HUDEP-2 (cell line): ENCODE measurements around the gene CAMTA1.

Experiments used
- DNase-seq, 76 experiments: peaks; one replicate each; lab custom pipeline; 2025; ENCODE audit not compliant: unreplicated experiment in 76 of 76; lab: John Stamatoyannopoulos, UW

The CAMTA1 gene

DNA sequence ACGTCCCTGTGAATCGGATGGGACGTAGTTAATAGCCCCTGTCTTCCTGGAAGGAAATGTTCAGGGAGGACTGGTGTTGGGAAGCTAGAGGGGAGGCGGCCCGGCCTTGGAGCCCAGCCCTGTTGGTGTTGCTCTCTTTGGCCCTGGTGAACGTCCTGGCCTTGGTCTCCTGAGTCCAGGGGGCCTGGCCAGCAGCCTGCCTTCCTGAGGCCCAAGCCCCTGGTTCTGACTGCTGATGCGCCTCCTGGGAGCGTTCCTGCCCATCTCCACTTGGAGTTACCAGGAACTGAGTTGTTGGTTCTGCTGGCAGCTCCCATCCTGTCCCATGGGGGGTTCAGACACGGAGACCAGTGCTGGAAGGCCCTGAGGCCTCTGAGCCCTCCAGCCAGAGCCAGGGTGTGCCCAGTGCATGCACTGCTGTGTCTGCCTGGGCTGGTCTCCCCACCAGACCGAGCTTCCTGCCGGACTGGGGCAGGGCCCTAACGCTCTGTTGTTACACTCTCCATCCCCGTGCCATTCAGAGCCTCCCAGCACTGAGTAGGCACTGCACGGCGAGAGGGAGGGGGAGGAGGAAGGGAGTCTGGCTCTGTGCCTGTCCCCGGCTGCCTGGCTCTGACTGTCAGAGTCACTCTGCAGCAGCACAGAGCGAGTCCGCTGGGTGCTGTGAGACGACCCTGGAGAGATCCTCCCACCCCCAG, 603.4 kb downstream of the CAMTA1 start:
- no peak for DNase-seq

DNA sequence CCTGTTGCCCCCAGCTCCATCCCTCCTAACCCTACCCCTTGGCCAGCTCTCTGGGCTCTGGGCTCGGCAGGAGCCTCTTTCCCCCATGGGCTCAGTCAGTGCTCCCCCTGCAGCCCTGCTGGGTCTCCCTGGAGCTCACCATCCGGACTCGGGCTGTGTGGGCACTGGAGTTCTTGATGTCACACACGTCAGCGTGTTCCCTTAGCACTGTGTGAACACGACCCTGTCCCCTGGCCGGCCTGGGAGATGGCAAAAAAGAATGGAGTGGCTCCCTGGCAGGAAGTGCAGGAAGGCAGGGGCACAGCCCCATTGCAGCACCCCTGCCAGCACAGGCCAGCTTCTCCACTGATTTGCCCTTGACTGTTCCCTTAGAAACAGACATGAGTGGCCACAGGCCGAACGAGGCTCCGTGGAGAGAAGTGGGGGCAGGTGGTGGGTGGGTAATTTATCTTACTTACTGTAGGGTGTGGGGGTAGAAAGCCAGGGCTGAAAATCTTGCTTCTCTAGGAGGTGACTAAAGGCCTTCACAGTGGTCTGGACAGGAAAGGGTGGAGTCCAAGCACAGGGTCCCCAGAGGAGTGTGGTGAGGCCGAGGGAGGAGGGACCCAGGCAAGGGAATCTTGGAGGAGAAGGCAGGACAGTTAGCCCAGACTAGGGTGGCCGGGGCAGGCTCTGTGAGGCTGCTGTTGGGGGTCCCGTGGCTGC, 604.1 kb downstream of the CAMTA1 start:
- no peak for DNase-seq

DNA sequence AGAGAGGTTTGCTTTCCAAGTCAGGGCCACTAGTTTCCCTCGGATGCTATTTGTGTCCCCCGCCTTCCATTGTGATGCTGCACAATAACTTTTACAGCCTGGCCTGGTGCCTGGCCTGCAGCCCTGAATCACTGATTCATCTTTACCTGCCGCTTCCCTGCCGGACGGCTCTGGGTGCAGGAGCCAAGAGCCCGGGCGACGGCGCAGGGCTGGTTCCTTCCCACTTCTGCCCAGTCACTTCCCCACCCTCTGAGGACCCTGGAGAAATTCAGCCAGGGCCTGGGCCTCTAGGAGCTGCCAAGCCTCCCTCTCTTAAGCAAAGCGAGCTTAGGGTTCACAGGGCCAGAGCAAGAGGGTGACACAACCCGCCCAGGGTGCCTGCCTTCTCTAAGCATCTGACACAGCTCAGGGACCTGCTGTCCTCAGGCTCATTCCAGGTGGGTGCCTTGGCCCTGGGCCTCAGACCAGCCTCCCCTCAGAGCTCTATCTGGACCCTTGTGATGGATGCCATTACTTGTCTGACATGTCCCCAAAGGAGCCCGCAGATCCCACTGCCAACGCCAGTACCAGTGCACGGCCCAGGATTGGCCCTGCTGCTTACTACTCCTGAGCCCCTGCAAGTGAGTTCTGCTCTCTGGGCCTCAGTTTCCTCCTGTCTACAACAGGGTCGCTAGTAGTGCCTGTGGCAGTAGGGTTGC, 604.8 kb downstream of the CAMTA1 start:
- DNase-seq: no peak

DNA sequence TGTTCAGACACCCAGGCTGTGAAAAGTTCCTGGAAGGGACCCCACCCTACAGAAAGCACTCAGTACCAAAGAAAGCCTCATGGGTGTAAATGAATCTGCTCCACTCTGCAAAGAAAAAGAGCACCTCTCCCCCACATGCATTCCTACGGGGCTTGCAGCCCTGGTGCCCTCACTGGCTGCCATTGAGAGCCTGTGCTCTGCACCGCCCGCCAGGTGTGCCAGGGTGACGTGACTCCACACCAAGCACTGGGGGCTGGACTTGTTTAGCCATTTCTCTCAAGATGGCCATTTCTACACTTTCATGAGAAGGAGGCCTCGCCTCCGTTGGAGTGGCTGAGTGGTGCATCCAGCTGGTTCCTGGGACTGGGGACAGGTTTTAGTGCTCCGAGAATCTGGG, 605.3 kb downstream of the CAMTA1 start:
- no peak for DNase-seq

DNA sequence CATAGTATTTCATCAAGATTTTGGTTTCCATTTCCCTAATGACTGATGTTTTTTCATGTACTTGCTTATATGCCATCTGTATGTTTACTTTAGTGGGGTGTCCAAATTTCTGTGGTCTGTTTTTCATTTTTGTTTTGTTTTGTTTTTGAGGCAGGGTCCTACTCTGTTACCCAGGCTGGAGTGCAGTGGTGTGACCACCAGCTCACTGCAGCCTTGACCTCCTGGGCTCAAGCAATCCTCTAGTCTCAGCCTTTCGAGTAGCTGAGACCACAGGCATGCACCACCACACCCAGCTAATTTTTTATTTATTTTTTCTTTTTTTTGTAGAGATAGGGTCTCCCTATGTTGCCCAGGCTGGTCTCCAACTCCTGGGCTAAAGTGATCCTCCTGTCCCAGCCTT, 607.9 kb downstream of the CAMTA1 start:
- no peak for DNase-seq

DNA sequence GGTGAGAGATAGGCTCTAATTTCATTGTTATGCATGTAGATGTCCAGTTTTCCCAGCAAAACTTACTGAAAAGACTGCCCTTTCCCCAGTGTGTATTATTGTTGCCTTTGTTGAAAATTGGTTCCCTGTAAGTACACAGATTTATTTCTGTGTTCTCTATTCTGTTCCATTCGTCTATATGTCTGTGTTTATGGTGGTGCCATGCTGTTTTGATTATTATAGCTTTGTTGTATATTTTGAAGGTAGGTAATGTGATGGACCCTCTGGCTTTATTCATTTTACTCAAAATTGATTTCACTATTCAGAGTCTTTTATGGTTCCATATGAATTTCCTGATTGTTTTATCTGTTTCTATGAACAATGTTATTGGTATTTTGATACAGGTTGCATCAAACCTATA, 610.0 kb downstream of the CAMTA1 start:
- DNase-seq: no peak

DNA sequence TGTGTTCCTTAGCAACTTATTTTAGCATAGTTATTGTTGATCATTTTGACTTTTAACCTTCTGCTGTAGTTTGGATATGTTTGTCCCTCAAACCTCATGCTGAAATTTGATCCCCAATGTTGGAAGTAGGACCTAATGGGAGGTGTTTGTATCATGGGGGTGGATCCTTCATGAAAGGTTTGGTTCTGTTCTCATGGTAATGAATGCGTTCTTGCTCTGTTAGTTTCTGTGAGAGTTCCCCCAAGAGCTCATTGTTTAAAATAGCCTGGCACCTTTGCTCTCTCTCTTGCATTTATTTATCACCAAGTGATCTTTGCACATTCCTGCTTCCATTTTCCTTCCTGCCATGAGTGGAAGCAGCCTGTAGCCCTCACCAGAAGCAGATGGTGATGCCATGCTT, 613.7 kb downstream of the CAMTA1 start:
- no peak for DNase-seq

DNA sequence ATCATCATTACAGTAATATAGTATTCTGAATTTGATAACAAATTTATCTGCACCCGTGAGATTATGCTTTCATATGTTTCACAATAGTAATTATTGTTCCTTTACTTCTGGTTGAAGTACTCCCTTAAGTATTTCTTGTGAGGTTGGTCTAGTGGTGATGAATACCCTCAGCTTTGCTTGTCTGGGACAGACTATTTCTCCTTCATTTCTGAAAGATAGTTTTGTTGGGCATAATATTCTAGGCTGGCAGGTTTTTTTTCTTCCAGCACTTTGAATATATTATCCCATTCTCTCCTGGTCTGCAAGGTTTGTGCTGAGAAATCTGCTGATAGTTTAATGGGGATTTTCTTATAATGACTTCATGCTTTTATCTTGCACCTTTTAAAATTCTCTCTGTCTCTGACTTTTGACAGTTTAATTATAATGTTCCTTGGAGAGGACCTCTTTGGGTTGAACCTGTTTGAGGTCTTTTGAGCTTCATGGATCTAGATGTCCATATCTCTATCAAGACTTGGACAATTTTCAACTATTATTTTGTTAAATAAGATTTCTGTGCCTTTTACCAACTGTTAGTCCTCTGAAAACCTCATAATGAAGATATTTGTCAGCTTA, 614.4 kb downstream of the CAMTA1 start:
- no peak for DNase-seq

DNA sequence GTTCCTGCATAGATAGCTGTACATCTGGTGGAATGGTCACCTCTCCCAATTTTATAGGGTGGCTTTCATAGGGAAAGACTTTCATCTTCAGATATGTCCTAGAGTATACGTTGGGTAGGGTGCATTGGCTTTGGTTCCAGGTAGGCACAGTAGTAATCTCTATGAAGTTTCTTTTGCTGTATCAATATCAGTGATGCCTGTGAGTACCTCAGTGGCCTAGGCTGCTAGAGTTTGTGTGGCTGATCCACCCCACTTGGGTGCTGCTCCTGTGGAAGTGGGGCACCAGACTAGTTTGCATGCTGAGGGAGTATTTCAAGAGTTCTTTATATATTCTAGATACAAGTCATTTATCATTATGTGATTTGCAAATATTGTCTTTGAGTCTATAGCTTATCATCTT, 615.3 kb downstream of the CAMTA1 start:
- no peak for DNase-seq

DNA sequence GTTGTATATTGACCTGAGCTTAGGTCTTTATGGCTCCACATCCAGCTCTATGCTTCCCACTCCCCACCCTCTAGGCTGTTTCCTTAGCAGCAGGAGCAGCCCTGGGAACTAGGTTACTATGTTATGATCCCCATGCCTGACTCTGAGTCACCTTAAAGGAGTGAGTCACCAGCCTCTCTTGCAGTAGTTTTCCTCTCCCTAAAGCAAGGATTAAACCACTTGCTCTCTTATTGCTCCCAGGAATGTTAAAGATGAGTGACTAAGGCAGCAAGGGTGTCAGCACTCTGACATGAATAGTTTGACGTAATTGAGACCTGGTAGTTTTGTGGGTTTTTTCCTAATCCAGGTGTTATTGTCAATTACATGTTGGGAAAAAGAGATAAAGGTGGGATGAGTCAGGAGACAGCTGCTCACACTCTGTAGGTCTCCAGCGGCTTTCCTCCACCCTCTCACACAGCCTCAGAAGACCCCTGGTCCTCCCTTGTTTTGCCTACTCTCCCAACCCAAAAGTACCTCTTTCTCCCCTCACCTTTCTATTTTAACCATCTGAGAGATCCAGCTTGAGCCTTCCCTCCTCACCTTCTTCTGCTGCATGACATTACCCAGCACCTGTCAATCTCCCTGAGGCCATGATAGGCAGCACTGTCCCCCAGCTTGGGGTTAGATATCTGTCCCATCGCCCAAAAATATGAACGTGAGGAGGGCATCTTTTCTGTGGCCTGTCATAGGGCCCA, 616.7 kb downstream of the CAMTA1 start:
- no peak for DNase-seq

DNA sequence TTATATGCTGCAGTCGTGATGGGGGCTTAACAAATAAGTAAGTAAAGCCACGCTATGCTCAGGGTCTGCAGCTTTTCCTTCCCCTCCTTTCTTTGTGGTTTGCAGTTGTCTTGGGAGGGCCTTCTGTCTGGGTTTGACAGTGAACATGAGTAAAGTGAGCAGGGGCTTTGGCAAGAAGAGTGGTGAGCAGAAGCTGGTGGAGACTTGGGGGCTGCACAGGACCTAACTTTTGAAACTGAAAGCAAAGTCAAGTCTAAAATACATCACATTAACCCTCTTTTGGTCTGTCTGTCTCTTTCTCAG, 617.2 kb downstream of the CAMTA1 start:
- no peak for DNase-seq

DNA sequence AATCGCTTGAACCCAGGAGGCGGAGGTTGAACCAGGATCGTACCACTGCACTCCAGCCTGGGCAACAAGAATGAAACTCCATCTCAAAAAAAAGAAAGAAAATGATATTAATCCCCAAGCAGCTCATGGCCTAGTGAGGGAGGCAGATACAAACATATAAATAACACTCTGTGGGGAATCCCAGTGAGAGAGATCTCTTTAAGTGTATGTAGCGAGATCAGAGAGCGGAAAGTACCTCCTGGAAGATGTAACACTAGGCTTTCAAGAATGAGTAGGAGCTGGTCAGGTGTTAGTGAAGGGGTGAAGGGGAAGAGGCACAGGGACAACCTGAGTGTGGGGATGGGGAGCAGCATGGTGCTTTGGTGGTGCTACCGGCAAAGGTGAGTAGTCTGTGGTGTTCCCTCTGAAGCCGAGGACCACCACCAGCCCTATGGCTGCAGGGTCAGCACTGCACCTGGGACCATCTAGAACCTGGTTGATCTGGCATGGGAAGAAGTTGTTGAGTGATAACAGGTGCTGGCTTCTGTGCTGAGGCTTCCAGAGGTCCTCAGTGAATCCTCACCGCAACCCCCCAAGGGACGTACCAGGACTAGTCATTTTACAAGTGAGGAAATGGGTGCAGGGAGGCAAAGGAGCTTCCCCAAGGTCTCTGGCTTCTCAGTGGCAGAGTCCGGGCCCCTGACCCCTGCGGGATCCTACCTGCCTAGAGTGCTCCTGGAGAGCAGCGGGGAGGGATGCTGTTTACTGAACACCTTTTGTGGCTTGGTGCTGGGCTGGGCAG, 618.2 kb downstream of the CAMTA1 start:
- no peak for DNase-seq

DNA sequence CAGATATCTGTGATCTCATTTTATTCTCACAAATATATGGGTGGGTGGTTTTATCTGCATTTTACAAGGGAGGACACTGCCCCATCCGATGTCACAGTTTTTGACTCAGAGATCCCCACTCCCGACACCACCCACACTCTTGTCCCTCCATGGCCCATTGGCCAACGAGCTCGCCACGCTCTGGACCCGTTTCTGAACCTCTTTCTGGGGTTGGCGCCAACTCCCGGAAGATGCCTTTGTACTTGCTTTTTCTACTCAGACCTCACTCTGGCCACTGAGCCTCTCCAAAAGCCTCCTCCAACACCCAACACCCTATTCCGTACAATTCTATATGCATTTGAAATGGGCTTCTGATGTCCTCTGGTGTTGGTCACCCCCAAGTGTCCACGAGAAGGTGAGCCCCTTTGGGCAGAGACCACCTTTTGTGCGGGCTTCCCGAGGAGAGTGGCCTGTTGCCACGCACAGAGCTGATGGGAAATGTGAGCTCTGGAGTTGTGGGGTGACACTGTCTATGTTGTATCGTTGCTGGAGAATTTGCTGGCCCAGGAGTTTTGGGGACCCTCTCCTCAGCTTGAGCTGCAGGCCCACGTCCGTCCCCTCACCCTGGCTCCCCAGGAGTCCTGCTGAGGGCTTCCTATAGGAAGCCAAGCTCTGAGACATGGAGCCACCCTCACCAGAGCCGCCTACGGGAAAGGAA, 618.9 kb downstream of the CAMTA1 start:
- DNase-seq: no peak

DNA sequence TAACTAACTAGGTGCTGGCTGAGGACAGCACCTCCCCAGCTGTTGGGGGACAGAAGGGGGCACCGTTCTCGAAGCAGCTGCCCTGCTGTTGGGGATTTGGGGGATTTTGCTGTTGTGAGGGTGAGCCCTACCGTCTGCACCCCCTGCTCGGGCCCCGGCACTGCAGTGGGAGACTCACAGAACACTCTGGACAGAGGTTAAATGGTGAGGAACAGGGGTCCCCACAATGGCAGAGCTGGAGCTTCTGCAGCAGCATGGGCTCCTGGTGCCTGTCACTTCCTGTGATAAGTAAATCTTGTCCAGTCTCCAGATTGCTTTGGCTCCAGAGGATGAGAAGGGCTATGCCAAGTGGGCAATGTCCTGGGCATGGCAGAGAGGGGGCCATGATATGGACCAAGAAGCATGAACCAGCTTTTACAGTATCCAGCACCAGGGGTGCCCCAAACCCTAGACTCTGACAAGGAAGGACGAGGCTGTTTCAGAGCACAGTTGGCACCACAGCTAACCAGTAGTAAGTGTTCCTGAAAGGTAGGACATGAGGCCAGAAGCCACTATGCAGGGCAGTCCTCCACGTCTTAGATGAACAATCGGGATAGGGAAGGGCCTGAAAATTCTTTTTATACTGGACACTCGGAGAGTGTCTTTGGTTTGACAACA, 620.7 kb downstream of the CAMTA1 start:
- no peak for DNase-seq

DNA sequence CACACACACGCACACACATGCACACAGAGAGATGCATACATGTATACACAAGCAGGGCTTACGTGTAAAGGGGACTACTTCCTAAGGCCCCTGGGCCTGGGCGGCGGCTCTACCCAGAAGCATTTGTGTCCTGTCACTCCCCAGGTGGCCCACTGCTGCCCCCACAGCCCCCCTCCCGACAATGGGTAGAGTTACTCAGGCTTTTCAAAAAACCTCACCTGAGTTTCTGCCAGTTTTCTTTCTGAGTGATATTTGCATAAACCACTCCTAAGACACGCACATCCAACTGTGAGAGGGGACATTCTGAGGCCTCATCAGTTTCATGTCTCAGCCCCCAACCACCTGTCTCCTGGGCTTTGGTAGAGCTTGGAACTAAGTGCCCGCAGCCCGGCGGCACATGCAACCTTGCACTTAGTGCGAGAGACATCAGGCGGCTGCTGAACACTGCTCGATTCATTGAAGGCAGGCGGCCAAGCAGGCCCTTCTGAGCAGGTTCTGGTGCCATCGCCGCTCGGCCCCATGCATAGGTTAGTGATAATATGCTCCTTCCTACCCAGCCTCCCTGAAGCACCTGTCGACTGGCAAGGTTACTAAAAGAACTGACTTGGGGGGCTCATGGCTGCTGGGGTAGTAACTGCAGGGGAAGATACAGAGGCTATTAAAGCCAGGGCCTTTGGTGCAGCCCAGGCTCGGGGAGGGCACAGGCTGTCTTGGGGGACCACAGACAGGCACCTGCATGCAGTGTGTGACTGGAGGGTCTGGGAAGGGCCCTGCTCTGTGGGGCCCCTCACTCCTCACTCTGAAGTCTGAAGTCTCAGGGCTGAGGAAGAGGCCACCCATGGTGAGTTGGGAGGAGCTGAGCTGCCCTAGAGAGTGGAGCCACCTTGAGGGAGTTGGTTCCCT, 621.6 kb downstream of the CAMTA1 start:
- DNase-seq: no peak

DNA sequence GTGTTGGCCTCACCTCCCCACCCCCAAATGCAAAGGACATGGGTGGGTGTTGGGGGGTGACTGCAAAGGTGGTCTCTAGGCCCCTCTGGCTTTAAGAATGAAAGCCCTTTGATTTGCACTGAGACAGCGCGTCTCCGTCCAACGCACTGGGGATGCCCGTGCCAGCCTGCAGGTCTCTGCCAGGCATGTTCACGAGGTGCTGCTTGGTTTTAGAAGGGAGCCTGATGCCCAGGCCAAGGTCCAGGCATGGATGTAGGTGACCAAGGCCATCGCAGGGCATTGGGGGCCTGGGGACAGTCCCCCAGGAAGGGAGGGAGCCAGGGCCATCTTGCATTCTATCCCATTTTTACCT, 622.3 kb downstream of the CAMTA1 start:
- no peak for DNase-seq

DNA sequence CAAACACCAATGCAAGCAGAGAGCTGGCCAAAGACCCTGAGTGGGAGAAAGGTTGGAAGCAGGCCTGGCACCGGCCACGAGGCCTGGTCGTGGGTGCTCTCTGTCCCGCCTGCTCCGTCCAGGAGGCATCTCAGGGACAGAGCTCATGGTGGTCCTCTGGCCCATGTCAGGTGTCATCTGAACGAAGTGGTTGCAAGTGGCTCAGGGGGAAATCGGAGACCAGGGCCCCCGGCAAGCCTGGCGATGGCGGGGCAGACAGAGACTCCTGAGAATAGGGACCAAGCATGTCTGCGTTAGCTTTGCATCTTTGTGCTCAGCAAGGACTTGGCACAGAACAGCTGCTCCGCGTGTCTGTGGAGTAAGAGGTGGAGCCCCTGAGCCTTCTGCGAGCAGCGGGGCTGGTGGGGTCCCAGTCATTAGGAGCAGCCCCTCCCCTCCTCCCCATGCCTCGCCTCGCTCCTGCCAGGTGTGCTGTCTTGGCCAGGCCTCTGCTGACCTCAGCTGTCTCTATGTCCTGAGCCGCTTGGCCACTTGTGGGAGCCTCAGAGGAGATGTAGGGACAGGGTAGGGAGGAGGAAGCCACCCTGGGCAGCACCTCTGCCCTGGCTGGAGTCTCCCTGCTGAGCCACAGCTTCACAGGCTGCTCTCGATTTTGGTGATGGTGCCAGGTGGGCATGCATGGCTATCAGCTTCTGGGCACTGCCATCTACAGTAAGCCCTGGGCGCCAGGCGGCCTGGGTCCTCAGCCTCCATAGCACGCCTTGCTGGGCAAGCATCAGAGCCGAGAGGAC, 622.9 kb downstream of the CAMTA1 start:
- DNase-seq: no peak

DNA sequence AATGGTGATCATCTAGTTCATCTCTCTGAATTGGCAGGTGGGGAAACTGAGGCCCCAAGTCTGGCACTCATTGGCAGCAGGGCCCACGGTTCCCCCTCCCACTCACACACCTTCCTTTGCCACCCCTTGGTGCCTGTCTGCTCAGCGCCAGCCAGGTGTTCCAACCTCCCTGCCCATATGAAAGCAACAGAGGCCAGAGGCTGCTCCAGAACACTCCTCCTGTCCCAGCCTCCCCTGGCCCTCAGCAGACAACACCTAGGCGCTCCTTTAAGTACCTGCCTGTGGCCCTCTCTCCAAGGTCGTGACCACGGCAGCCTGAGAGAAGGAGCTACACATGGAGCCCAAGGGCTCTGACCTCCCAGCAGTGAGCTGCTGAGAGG, 623.5 kb downstream of the CAMTA1 start:
- no peak for DNase-seq
